Fibroblast of villous mesenchyme (primary cell): ENCODE measurements around the gene TRPV6. TPM values are rescaled to one million over a fixed set of nuclear protein-coding genes. Genes with fewer than 3 reads are reported as not detected.
A peak's percentile ranks its signal among the peaks of the same experiment; 100 is the strongest.

ENCODE experiments used
- DNase-seq: peaks from one replicate; pipeline ENCODE4 v3.0.0-alpha.2; 2010; ENCODE audit warnings: low read depth
- H3K4me3 ChIP-seq: 2 replicates; pipeline ENCODE4 v1.5.1; 2011; ENCODE audit warnings: low read depth, mild to moderate bottlenecking, low read length
- CTCF ChIP-seq: IDR thresholded peaks from 2 replicates; pipeline ENCODE4 v1.5.1; 2012; ENCODE audit warnings: low read depth, mild to moderate bottlenecking, low read length; ENCODE audit not compliant: insufficient read depth
- total RNA-seq: library from RNA; depleted of rRNA; stranded (reverse); fragments of >200 nt; gene quantifications from 2 replicates; pipeline ENCODE4 v1.2.3, GENCODE V29; 2012

The TRPV6 gene
- total RNA-seq, 1 donor: not detected

DNA sequence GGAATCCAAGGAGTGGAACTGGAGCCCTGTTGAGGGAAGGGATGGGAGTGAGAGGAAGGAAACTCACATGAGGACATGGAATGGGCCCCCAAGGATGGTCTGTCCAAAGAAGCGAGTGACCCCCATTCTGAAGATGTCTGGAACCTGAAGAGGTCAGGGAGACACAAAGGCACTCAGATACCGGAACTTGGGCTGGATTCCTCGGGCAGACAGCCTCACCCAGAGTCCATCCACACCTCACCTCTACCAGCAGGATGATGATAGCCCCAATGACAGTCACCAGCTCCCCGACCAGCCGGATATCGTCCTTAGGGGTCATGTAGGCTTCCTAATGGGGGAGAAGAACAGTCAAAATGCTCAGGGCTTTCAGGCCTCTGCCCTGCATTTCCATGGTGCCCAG lies 10.7 kb downstream of the TRPV6 start:
- TF ChIP-seq CTCF: no peak
- no peak overlapping the region for H3K4me3 ChIP-seq
- no peak for DNase-seq

DNA sequence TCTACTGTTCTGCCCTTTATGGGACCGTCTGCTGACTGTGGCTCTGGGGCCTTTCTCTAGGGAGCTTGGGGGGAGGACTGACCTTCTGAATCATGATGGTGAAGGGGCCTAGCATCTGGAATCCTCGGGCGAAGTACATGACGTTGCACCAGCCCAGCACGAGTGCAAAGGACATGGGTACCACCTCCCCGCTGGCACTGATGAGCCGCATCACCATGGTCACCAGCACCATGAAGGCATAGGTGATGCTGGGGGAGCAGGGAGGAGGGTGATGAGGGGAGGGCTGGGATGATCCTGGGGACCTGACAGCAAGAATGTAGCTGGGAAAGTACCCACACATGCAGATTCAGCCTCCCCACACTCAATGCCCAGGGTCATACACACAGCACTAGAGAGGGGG lies 11.1 kb downstream of the TRPV6 start:
- H3K4me3 ChIP-seq: no peak overlapping the region
- no peak for TF ChIP-seq CTCF
- DNase-seq: no peak

DNA sequence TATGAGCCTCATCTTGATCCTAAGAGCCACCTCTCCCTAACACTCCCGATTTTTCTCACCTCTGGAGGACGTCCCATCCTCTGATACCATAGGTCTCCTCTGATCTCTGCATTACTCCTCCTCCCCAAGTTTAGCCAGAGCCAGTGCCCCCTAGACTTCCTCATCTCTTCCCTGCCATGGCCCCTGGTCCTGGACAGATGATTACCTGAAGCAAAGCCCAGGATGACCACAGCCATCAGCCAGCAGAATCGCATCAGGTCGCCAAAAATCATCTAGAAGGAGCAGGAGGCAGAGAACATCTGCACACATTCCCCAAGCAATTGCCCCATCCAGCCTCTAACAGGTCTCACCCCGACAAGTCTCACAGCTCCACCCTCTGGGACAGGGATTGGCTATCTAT lies 11.7 kb downstream of the TRPV6 start:
- DNase-seq: no peak
- H3K4me3 ChIP-seq: no peak overlapping the region
- no peak for TF ChIP-seq CTCF

DNA sequence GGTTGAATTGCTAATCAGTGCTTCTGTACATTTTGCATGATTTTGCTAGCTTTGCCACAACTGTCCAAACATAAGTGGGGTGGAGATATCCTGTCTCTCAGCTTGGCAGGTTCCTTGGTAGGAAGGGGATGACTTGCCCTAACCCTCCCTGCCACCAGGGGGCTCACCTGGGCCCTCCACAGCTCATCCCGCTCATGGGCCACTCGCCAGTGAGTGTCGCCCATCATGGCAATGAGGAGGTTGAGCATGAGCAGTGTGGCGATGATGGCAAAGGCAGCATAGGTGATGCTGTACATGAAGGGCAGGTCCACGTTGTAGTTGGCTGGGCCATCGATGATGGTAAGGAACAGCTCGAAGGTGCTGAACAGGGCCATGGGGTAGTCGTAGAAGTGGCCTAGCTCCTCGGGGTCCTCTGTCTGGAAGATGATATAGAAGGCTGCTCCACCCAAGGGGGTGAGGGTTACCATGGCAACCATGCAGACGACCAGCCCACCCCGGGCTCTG lies 12.2 kb downstream of the TRPV6 start:
- DNase-seq: peak; percentile 3

DNA sequence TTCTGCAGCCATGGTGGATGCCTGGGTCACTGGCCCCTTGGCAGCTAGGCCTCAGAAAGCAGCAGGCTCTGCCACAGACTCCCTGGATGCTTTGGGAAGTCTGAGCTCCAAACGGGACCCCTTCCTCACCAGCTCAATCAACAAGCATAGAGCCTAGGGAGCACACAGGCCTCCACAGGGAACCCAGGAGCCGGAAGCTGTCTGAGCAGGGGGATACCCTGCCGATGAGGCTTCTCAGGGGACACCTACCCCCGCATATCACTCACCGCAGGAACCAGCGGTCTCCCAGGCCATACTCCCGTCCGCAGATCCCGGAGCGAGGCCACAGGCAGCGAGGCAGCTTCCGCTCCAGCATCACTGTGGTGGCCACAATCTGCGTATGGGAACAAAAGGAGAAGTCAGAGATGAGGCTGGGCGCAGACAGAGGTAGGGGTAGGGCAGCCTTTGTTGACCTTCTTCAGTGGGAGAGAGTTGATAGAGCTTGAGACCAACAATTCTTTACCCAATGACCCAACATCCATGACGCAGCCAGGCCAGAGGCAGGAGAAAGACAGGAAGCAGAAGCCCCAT lies 13.4 kb downstream of the TRPV6 start:
- DNase-seq: no peak
- TF ChIP-seq CTCF: no peak
- H3K4me3 ChIP-seq: no peak overlapping the region

More for the DNA sequence above, 12.2 kb downstream of the TRPV6 start:
- H3K4me3 ChIP-seq: no peak overlapping the region
- TF ChIP-seq CTCF: peak; percentile 54

DNA sequence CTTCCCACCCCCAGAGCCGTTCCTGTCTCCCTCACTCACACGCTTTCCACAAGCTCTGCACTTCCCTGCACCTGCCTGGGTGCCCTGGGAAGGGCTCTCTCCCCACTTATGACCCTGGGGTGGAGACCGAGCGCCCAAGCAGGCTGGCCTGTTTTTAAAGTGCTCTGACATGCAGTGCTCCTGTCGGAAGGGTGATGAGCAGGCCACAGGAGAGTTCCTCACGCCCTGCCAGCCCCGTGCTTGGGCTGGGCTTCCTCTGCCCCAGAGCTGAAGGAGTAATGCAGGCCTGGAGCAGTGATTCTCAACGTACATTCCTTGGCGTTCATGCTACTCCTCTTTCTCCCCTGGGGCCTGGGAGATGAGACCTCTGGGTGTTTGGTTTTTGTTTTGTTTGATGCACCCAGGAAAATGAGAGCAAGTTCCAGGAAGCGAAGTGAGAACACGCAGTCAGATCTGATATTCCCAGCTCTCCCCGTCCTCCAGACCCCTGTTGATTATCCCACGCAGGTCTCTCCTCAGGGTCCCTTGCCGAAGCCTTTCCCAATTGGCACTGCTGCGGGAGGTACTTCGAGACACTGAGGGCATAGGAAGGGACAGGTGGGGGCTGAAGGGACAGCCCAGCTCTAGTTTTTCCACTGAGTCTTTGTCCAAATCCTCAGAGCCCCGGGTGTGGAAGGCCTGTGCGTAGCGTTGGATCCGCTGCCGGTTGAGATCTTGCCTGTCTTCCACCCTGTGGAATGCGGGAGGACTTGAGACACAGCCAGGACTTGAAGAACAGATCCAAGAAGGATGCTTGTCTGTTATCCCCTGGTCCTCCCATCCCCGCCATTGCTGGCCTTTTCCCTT lies 14.1 kb downstream of the TRPV6 start:
- no peak for TF ChIP-seq CTCF
- no peak for DNase-seq
- H3K4me3 ChIP-seq: no peak overlapping the region
